Measurements from ENCODE around the gene MAPK8IP3.

MAPK8IP3 gene

GRCh38 chr16:1668612-1669319 is 37.2 kb upstream of the MAPK8IP3 start:
- no peak overlapping the region for H3K4me3 ChIP-seq (ENCODE audit: insufficient read depth, low read depth, low read length)
- 96% methylated on average over 22 to 23 of the region's 23 CpGs for WGBS, 2 experiments
- no peaks in the 10 kb centered on the region for H3K4me1 ChIP-seq (ENCODE audit: control insufficient read depth, insufficient read depth, low read length)
- H3K36me3 ChIP-seq (ENCODE audit: control insufficient read depth, insufficient read depth, low read length) = peaks cover 61% of the 10 kb centered on the region
- H3K27me3 ChIP-seq (ENCODE audit: control insufficient read depth, insufficient read depth, low read length, poor library complexity, severe bottlenecking) = no peaks in the 10 kb centered on the region
- no peak overlapping the region for H3K27ac ChIP-seq (ENCODE audit: insufficient read depth, low read depth, low read length, poor library complexity, severe bottlenecking)
- H3K9me3 ChIP-seq (ENCODE audit: control insufficient read depth, low read length) = no peaks in the 10 kb centered on the region

GRCh38 chr16:1669698-1670097 is 36.3 kb upstream of the MAPK8IP3 start:
- WGBS, 2 experiments = 93 to 97% methylated on average over 7 of the region's 7 CpGs
- Histone ChIP-seq H3K36me3 (ENCODE audit: control insufficient read depth, insufficient read depth, low read length) (peaks cover 63% of the 10 kb centered on the region), H3K9me3 (ENCODE audit: control insufficient read depth, low read length) (no peaks in the 10 kb centered on the region)

GRCh38 chr16:1670371-1670770 is 35.6 kb upstream of the MAPK8IP3 start:
- H3K27me3 ChIP-seq (ENCODE audit: control insufficient read depth, insufficient read depth, low read length, poor library complexity, severe bottlenecking) = no peaks in the 10 kb centered on the region
- no peaks in the 10 kb centered on the region for H3K9me3 ChIP-seq (ENCODE audit: control insufficient read depth, low read length)
- 95 to 96% methylated on average over 19 of the region's 19 CpGs for WGBS, 2 experiments
- no peak overlapping the region for H3K27ac ChIP-seq (ENCODE audit: insufficient read depth, low read depth, low read length, poor library complexity, severe bottlenecking)
- H3K4me3 ChIP-seq (ENCODE audit: insufficient read depth, low read depth, low read length) = no peak overlapping the region
- no peaks in the 10 kb centered on the region for H3K4me1 ChIP-seq (ENCODE audit: control insufficient read depth, insufficient read depth, low read length)
- peaks cover 62% of the 10 kb centered on the region for H3K36me3 ChIP-seq (ENCODE audit: control insufficient read depth, insufficient read depth, low read length)

More at GRCh38 chr16:1669698-1670097, 36.3 kb upstream of the MAPK8IP3 start:
- no peaks in the 10 kb centered on the region for H3K27me3 ChIP-seq (ENCODE audit: control insufficient read depth, insufficient read depth, low read length, poor library complexity, severe bottlenecking)
- no peak overlapping the region for H3K27ac ChIP-seq (ENCODE audit: insufficient read depth, low read depth, low read length, poor library complexity, severe bottlenecking)
- no peak overlapping the region for H3K4me3 ChIP-seq (ENCODE audit: insufficient read depth, low read depth, low read length)
- no peaks in the 10 kb centered on the region for H3K4me1 ChIP-seq (ENCODE audit: control insufficient read depth, insufficient read depth, low read length)

GRCh38 chr16:1670866-1671265 is 35.1 kb upstream of the MAPK8IP3 start:
- 95 to 96% methylated on average over 7 of the region's 7 CpGs for WGBS, 2 experiments
- Histone ChIP-seq H3K36me3 (ENCODE audit: control insufficient read depth, insufficient read depth, low read length) (peaks cover 60% of the 10 kb centered on the region), H3K27ac (ENCODE audit: insufficient read depth, low read depth, low read length, poor library complexity, severe bottlenecking) (no peak overlapping the region)

GRCh38 chr16:1673424-1674151 is 32.4 kb upstream of the MAPK8IP3 start:
- Histone ChIP-seq H3K36me3 (ENCODE audit: control insufficient read depth, insufficient read depth, low read length) (peaks cover 36% of the 10 kb centered on the region), H3K27ac (ENCODE audit: insufficient read depth, low read depth, low read length, poor library complexity, severe bottlenecking) (no peak overlapping the region), H3K9me3 (ENCODE audit: control insufficient read depth, low read length) (no peaks in the 10 kb centered on the region), H3K27me3 (ENCODE audit: control insufficient read depth, insufficient read depth, low read length, poor library complexity, severe bottlenecking) (no peaks in the 10 kb centered on the region), H3K4me1 (ENCODE audit: control insufficient read depth, insufficient read depth, low read length) (no peaks in the 10 kb centered on the region), H3K4me3 (ENCODE audit: insufficient read depth, low read depth, low read length) (no peak overlapping the region)
- 95 to 96% methylated on average over 26 of the region's 26 CpGs for WGBS, 2 experiments

More at GRCh38 chr16:1670866-1671265, 35.1 kb upstream of the MAPK8IP3 start:
- Histone ChIP-seq H3K4me1 (ENCODE audit: control insufficient read depth, insufficient read depth, low read length) (no peaks in the 10 kb centered on the region), H3K9me3 (ENCODE audit: control insufficient read depth, low read length) (no peaks in the 10 kb centered on the region), H3K27me3 (ENCODE audit: control insufficient read depth, insufficient read depth, low read length, poor library complexity, severe bottlenecking) (no peaks in the 10 kb centered on the region), H3K4me3 (ENCODE audit: insufficient read depth, low read depth, low read length) (no peak overlapping the region)

GRCh38 chr16:1674306-1674705 is 31.7 kb upstream of the MAPK8IP3 start:
- Histone ChIP-seq H3K9me3 (ENCODE audit: control insufficient read depth, low read length) (no peaks in the 10 kb centered on the region), H3K27ac (ENCODE audit: insufficient read depth, low read depth, low read length, poor library complexity, severe bottlenecking) (no peak overlapping the region), H3K27me3 (ENCODE audit: control insufficient read depth, insufficient read depth, low read length, poor library complexity, severe bottlenecking) (no peaks in the 10 kb centered on the region), H3K36me3 (ENCODE audit: control insufficient read depth, insufficient read depth, low read length) (peaks cover 29% of the 10 kb centered on the region), H3K4me1 (ENCODE audit: control insufficient read depth, insufficient read depth, low read length) (no peaks in the 10 kb centered on the region), H3K4me3 (ENCODE audit: insufficient read depth, low read depth, low read length) (no peak overlapping the region)
- WGBS, 2 experiments = 92 to 93% methylated on average over 7 of the region's 7 CpGs

- Histone ChIP-seq H3K36me3 (ENCODE audit: control insufficient read depth, insufficient read depth, low read length) (peaks cover 23% of the 10 kb centered on the region), H3K4me3 (ENCODE audit: insufficient read depth, low read depth, low read length) (no peak overlapping the region), H3K27ac (ENCODE audit: insufficient read depth, low read depth, low read length, poor library complexity, severe bottlenecking) (no peak overlapping the region), H3K4me1 (ENCODE audit: control insufficient read depth, insufficient read depth, low read length) (peaks cover 2% of the 10 kb centered on the region), H3K27me3 (ENCODE audit: control insufficient read depth, insufficient read depth, low read length, poor library complexity, severe bottlenecking) (no peaks in the 10 kb centered on the region), H3K9me3 (ENCODE audit: control insufficient read depth, low read length) (no peaks in the 10 kb centered on the region)
- 94 to 95% methylated on average over 19 of the region's 19 CpGs for WGBS, 2 experiments
These were observed 31.0 kb upstream of the MAPK8IP3 start for GRCh38 chr16:1674751-1675664.

- 90 to 94% methylated on average over 11 to 12 of the region's 12 CpGs for WGBS, 2 experiments
- no peak overlapping the region for H3K4me3 ChIP-seq (ENCODE audit: insufficient read depth, low read depth, low read length)
- no peaks in the 10 kb centered on the region for H3K9me3 ChIP-seq (ENCODE audit: control insufficient read depth, low read length)
These were observed 29.3 kb upstream of the MAPK8IP3 start for GRCh38 chr16:1676661-1677060.

GRCh38 chr16:1677339-1677738 is 28.7 kb upstream of the MAPK8IP3 start:
- 90 to 92% methylated on average over 12 to 13 of the region's 18 CpGs for WGBS, 2 experiments
- Histone ChIP-seq H3K27me3 (ENCODE audit: control insufficient read depth, insufficient read depth, low read length, poor library complexity, severe bottlenecking) (no peaks in the 10 kb centered on the region), H3K4me3 (ENCODE audit: insufficient read depth, low read depth, low read length) (no peak overlapping the region), H3K4me1 (ENCODE audit: control insufficient read depth, insufficient read depth, low read length) (peaks cover 12% of the 10 kb centered on the region), H3K9me3 (ENCODE audit: control insufficient read depth, low read length) (no peaks in the 10 kb centered on the region), H3K27ac (ENCODE audit: insufficient read depth, low read depth, low read length, poor library complexity, severe bottlenecking) (no peak overlapping the region), H3K36me3 (ENCODE audit: control insufficient read depth, insufficient read depth, low read length) (peaks cover 12% of the 10 kb centered on the region)

More at GRCh38 chr16:1676661-1677060, 29.3 kb upstream of the MAPK8IP3 start:
- peaks cover 12% of the 10 kb centered on the region for H3K36me3 ChIP-seq (ENCODE audit: control insufficient read depth, insufficient read depth, low read length)
- H3K27me3 ChIP-seq (ENCODE audit: control insufficient read depth, insufficient read depth, low read length, poor library complexity, severe bottlenecking) = no peaks in the 10 kb centered on the region
- no peak overlapping the region for H3K27ac ChIP-seq (ENCODE audit: insufficient read depth, low read depth, low read length, poor library complexity, severe bottlenecking)
- H3K4me1 ChIP-seq (ENCODE audit: control insufficient read depth, insufficient read depth, low read length) = peaks cover 12% of the 10 kb centered on the region
